Measurements from ENCODE around the gene LAMA3. TPM values are rescaled to one million over a fixed set of nuclear protein-coding genes. Genes with fewer than 3 reads are reported as not detected.

The LAMA3 gene
- total RNA-seq, 8 experiments from 2014 or later, result 0.22 to 20.5 (median 1.9) TPM

- Histone ChIP-seq H3K4me3 (no peak overlapping the region), H3K4me1 (replicated peaks in 1 of 2) (peaks cover 6 to 16% of the 10 kb centered on the region in 2 donors), H3K27ac (no peak overlapping the region)
- peak in 1 of 8 experiments; percentile 59 for ATAC-seq (replicated peaks in 6 of 8)
- WGBS, 10 experiments, result 0 to 95% (median 80%) methylated on average over 1 to 3 of the region's 3 CpGs; no CpG with 5 or more reads in 2 of the 10 experiments
- in situ Hi-C loops (cut with MboI; ENCODE audit: low pct_unique_long_range_greater_than_20kb in 2 of 9, low sequenced_read_pairs in 9 of 9, unreplicated experiment in 9 of 9), result no loop called here
Measured at GRCh38 chr18:23883277-23883790, 194.1 kb downstream of the LAMA3 start.

- Histone ChIP-seq H3K4me3 (no peak overlapping the region), H3K4me1 (replicated peaks in 1 of 2) (peaks cover 6 to 12% of the 10 kb centered on the region in 2 donors), H3K27ac (no peak overlapping the region)
- 60 to 100% methylated on average over 1 of the region's 13 CpGs; no CpG with 5 or more reads in 8 of the 10 experiments for whole genome bisulfite sequencing, 10 experiments
- ATAC-seq (replicated peaks in 6 of 8), result peak in 3 of 8 experiments; percentile 27 to 63 (median 47)
- in situ Hi-C loops (cut with MboI; ENCODE audit: low pct_unique_long_range_greater_than_20kb in 2 of 9, low sequenced_read_pairs in 9 of 9, unreplicated experiment in 9 of 9), result no loop called here
Measured at GRCh38 chr18:23884681-23885375, 195.6 kb downstream of the LAMA3 start.

- no peak for ATAC-seq (replicated peaks in 6 of 8)
- Histone ChIP-seq H3K4me3 (no peak overlapping the region), H3K4me1 (replicated peaks in 1 of 2) (peaks cover 6 to 12% of the 10 kb centered on the region in 2 donors), H3K27ac (no peak overlapping the region)
- WGBS, 10 experiments, result 46 to 90% (median 68%) methylated on average over 1 to 2 of the region's 2 CpGs
- in situ Hi-C loops (cut with MboI; ENCODE audit: low pct_unique_long_range_greater_than_20kb in 2 of 9, low sequenced_read_pairs in 9 of 9, unreplicated experiment in 9 of 9), result no loop called here
Measured at GRCh38 chr18:23885750-23886149, 196.5 kb downstream of the LAMA3 start.

DNA sequence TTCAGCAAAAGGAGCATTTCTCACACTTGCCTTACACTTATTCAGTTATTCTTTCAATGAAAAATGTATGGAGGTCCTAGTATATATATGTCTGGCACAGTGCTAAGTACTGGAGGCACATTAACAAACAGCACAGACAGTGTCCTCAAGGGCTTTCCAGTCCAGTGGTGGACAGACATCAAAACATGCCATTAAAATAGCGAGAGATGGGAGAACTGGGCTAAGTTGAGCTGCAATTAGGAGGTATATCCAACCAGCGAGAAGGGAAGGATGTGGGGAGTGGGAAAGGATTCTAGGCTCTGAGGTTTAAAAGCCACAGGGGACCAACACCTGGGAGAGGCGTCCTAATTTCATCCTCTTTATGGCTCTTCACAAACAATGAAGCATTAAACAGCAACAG is 197.8 kb downstream of the LAMA3 start:
- H3K4me1 ChIP-seq (replicated peaks in 1 of 2), result peaks cover 6 to 12% of the 10 kb centered on the region in 2 donors
- H3K4me3 ChIP-seq, result no peak overlapping the region
- in situ Hi-C loops (cut with MboI; ENCODE audit: low pct_unique_long_range_greater_than_20kb in 2 of 9, low sequenced_read_pairs in 9 of 9, unreplicated experiment in 9 of 9), result no loop called here
- no peak overlapping the region for H3K27ac ChIP-seq
- WGBS, 10 experiments, result 47 to 100% (median 83%) methylated on average over 1 to 3 of the region's 3 CpGs; no CpG with 5 or more reads in 2 of the 10 experiments
- ATAC-seq (replicated peaks in 6 of 8), result no peak

DNA sequence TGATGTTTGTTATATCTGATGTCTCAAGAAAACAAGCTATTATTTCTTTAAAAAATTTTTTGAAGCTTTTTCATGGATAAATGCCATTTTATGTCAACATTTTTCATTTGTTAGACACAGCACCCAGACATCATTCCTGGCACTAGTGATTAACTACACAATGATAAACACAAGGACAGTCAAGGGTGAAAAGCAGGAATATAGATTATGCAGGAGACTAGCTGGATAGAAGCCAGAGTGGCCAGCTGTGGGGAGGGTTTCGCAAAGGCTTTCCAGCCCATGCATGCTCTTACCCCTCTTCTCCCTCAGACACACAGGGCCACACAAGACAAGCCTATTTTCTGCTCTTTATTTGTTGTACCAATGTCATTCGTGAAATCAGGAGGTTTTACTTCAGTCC is 198.2 kb downstream of the LAMA3 start:
- H3K4me3 ChIP-seq, result no peak overlapping the region
- 0 to 100% (median 75%) methylated on average over 1 to 2 of the region's 2 CpGs for WGBS, 10 experiments
- in situ Hi-C loops (cut with MboI; ENCODE audit: low pct_unique_long_range_greater_than_20kb in 2 of 9, low sequenced_read_pairs in 9 of 9, unreplicated experiment in 9 of 9), result no loop called here
- no peak overlapping the region for H3K27ac ChIP-seq
- peak in 7 of 8 experiments; percentile 40 to 88 (median 49) for ATAC-seq (replicated peaks in 6 of 8)
- peaks cover 6 to 12% of the 10 kb centered on the region in 2 donors for H3K4me1 ChIP-seq (replicated peaks in 1 of 2)

- WGBS, 10 experiments, result 20 to 100% (median 90%) methylated on average over 1 of the region's 1 CpG; no CpG with 5 or more reads in 2 of the 10 experiments
- Histone ChIP-seq H3K4me3 (no peak overlapping the region), H3K4me1 (replicated peaks in 1 of 2) (peaks cover 6 to 12% of the 10 kb centered on the region in 2 donors), H3K27ac (no peak overlapping the region)
- in situ Hi-C loops (cut with MboI; ENCODE audit: low pct_unique_long_range_greater_than_20kb in 2 of 9, low sequenced_read_pairs in 9 of 9, unreplicated experiment in 9 of 9), result no loop called here
- no peak for ATAC-seq (replicated peaks in 6 of 8)
Measured at GRCh38 chr18:23888881-23889280, 199.6 kb downstream of the LAMA3 start.

GRCh38 chr18:23889907-23890306 is 200.7 kb downstream of the LAMA3 start:
- in situ Hi-C loops (cut with MboI; ENCODE audit: low pct_unique_long_range_greater_than_20kb in 2 of 9, low sequenced_read_pairs in 9 of 9, unreplicated experiment in 9 of 9), result no loop called here
- 69 to 100% (median 90%) methylated on average over 2 to 5 of the region's 5 CpGs; no CpG with 5 or more reads in 3 of the 10 experiments for WGBS, 10 experiments
- H3K4me3 ChIP-seq, result no peak overlapping the region
- H3K4me1 ChIP-seq (replicated peaks in 1 of 2), result peaks cover 3 to 4% of the 10 kb centered on the region in 2 donors
- ATAC-seq (replicated peaks in 6 of 8), result no peak
- H3K27ac ChIP-seq, result no peak overlapping the region

- H3K4me3 ChIP-seq, result no peak overlapping the region
- no peak for ATAC-seq (replicated peaks in 6 of 8)
- in situ Hi-C loops (cut with MboI; ENCODE audit: low pct_unique_long_range_greater_than_20kb in 2 of 9, low sequenced_read_pairs in 9 of 9, unreplicated experiment in 9 of 9), result no loop called here
- H3K27ac ChIP-seq, result no peak overlapping the region
- H3K4me1 ChIP-seq (replicated peaks in 1 of 2), result peaks cover 0 to 3% of the 10 kb centered on the region in 2 donors
Measured at GRCh38 chr18:23890589-23890988, 201.3 kb downstream of the LAMA3 start.

DNA sequence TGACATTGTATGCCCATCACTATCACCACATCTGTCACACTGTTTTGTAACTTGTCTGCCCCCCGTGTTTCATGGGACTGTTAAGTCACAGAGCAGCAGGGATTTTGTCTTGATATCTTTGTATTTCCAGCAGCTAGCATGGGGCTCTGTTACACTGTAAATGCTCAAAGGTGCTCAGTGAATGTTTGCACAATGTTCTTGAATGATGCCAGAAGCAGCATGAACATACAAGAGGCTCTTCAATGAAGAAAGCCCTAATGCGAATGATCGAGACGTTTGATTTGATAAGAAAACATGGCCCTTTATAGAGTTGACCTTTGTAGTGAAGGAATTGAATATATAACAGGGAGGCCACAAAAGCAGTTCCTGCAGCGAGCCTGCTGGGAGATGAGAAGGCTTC is 204.4 kb downstream of the LAMA3 start:
- 23 to 100% (median 83%) methylated on average over 2 to 5 of the region's 5 CpGs; no CpG with 5 or more reads in 1 of the 10 experiments for WGBS, 10 experiments
- ATAC-seq (replicated peaks in 6 of 8), result no peak
- Histone ChIP-seq H3K4me1 (replicated peaks in 1 of 2) (no peaks in the 10 kb centered on the region), H3K27ac (no peak overlapping the region), H3K4me3 (no peak overlapping the region)
- in situ Hi-C loops (cut with MboI; ENCODE audit: low pct_unique_long_range_greater_than_20kb in 2 of 9, low sequenced_read_pairs in 9 of 9, unreplicated experiment in 9 of 9), result no loop called here

DNA sequence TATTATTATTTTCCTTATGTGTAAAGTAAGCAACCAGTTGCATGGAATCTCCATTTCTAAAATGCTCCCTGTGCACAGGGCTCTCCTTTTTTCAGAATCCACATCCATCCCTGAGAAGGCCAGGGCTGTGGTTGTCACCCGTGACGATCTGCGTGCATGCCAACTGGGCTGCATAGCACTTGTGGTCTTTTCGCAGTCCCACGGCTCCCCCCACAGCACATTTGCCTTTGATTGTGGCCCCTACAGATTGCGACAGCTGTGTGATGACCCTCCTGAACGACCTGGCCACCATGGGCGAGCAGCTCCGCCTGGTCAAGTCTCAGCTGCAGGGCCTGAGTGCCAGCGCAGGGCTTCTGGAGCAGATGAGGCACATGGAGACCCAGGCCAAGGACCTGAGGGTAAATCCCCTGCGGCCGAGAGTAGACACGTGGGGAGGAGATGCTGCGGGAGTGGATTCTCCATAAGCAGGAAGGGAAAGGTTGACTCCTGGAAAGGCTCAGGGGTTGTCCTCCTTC is 205.5 kb downstream of the LAMA3 start:
- H3K27ac ChIP-seq, result no peak overlapping the region
- in situ Hi-C loops (cut with MboI; ENCODE audit: low pct_unique_long_range_greater_than_20kb in 2 of 9, low sequenced_read_pairs in 9 of 9, unreplicated experiment in 9 of 9), result no loop called here
- 63 to 100% (median 83%) methylated on average over 1 to 11 of the region's 14 CpGs; no CpG with 5 or more reads in 1 of the 10 experiments for WGBS, 10 experiments
- no peak overlapping the region for H3K4me3 ChIP-seq
- no peak for ATAC-seq (replicated peaks in 6 of 8)
- no peaks in the 10 kb centered on the region for H3K4me1 ChIP-seq (replicated peaks in 1 of 2)

- in situ Hi-C loops (cut with MboI; ENCODE audit: low pct_unique_long_range_greater_than_20kb in 2 of 9, low sequenced_read_pairs in 9 of 9, unreplicated experiment in 9 of 9), result no loop called here
Measured at GRCh38 chr18:23897291-23897690, 208.0 kb downstream of the LAMA3 start.

DNA sequence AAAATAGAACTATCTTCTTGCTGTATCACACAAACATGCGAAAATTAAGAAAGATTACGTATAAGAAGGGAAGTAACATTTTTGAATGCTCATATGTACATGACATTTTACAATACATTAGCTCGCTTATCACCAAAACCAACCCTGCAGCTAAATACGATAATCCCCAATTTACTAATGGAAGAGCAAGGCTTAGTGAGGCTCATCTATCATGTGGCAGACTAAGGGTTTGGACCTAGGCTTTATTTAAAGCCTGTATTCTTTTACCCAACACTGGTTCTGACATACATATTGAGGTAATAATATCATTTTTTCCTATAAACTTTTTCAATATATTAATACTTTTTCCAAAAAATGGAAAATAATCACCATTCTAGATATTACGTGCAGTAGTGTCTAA is 208.5 kb downstream of the LAMA3 start:
- in situ Hi-C loops (cut with MboI; ENCODE audit: low pct_unique_long_range_greater_than_20kb in 2 of 9, low sequenced_read_pairs in 9 of 9, unreplicated experiment in 9 of 9), result no loop called here
- H3K4me1 ChIP-seq (replicated peaks in 1 of 2), result no peaks in the 10 kb centered on the region
- no peak for ATAC-seq (replicated peaks in 6 of 8)
- H3K4me3 ChIP-seq, result no peak overlapping the region
- 53 to 96% (median 69%) methylated on average over 2 to 5 of the region's 5 CpGs for WGBS, 10 experiments
- H3K27ac ChIP-seq, result no peak overlapping the region

More at GRCh38 chr18:23897291-23897690, 208.0 kb downstream of the LAMA3 start:
- no peak overlapping the region for H3K27ac ChIP-seq
- WGBS, 10 experiments, result 33 to 100% (median 84%) methylated on average over 1 of the region's 1 CpG; no CpG with 5 or more reads in 6 of the 10 experiments
- H3K4me1 ChIP-seq (replicated peaks in 1 of 2), result no peaks in the 10 kb centered on the region
- no peak overlapping the region for H3K4me3 ChIP-seq
- no peak for ATAC-seq (replicated peaks in 6 of 8)

- Histone ChIP-seq H3K27ac (no peak overlapping the region), H3K4me1 (replicated peaks in 1 of 2) (no peaks in the 10 kb centered on the region), H3K4me3 (no peak overlapping the region)
- in situ Hi-C loops (cut with MboI; ENCODE audit: low pct_unique_long_range_greater_than_20kb in 2 of 9, low sequenced_read_pairs in 9 of 9, unreplicated experiment in 9 of 9), result loop anchor here in 1 of 9 experiments (25.0 kb wide), 1 partner anchor 89 kb away; no protein-coding TSS in a partner anchor
- ATAC-seq (replicated peaks in 6 of 8), result no peak
- 0 to 69% (median 35%) methylated on average over 1 to 8 of the region's 8 CpGs for WGBS, 10 experiments
Measured at GRCh38 chr18:23900994-23901393, 211.7 kb downstream of the LAMA3 start.
